ENCODE data around the gene MGP.

MGP gene

DNA sequence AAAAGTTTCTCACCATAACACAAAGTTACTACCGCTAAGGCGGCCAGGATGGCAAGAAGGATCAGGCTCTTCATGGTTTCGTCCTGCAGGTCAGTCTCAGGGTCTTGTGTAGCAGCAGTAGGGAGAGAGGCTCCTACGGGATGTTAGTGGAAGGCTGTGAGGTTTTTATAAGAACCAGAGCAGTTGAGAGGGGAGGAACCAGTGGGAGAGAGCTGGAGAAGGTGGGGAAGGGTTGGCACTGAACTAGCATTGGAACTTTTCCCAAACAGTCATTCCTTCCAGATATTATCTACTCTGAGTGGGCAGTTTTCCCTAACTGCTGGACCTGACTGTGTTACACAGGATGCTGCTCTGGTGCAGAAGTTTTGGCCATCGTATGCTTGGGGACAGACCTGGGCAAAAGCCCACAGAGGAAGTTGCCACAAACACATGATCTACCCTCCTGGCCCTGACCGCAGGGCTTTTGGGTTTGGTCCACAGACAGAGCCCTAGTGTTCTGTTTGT, at the start of gene MGP:
Gene MGP (minus strand): TSS at position 137 of the 504 bp plus-strand sequence. CDS start 63 bp downstream, at position 74.
- DNase-seq, result no peak

DNA sequence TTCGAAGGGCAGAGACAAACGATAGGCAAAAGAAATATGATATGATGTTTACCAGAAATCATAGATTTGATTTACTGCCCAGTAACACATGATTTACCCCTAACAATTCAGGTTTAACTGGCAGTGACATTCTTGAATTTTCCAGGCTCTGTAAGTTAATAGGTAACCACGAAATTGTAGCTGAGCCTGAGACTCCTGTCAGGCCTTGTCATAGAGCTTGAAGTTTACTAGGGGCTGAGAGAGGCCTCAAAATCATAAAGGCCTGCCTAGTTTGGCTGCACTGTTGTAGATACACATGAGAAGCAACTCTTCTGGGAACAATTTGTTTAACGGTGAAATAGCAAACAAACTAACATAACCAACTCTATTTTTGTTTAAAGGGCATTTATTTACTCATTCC, 49.4 kb upstream of the MGP start:
- DNase-seq, result no peak

DNA sequence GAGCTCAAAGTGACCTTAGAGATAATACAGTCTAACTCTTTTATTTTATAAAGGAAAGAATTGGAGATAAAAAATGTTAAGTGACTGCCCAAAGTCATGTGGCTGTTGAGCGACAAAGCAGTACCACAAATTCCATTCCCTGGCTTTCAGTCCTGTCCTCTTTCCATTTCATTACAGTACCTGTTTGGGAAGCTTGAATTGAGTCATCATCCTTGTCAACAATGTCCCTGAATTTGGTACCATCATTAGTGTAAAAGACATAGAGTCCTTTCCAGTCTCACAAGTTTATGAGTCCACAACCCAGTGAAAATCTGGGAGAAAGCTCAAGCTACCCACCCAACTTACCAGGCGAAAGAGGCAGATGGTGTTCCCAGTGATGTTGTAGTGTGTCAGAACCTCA, 48.9 kb upstream of the MGP start:
- no peak for DNase-seq

DNA sequence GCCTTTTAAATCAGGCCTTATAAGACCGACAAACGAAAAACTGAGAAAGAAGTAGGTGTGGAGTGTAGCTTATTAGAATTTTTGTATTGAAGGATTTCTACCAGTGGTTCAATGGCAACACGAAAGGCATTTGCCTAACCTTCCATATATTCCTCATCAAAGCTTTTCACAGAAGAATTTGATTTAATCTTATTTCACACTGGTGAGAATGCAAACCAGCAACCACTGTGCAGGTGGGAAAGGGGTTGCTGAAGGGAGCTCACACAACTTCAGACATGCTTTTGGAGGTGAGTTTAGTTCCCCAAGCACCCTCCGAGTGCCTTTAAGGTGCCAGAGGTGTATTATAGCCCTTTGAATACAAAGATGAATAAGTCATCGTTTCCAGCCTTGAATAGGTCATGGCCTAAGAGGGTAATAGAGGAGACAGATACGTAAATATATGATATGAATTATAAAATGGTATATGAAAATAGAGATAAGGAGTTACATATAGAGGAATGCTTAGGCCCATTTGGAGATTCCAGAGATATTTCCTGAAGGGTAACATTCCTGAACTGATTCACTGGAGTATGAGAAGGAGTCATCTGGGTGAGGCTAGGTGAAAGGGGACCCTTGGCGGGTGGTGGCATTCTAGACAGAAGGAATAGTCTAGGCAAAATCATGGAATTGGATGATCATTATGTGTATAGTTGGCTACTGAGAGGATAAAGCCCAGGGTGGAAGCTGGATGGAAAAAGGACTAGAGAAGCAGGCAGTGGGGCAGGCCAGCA, 46.3 kb upstream of the MGP start:
- no peak for DNase-seq

DNA sequence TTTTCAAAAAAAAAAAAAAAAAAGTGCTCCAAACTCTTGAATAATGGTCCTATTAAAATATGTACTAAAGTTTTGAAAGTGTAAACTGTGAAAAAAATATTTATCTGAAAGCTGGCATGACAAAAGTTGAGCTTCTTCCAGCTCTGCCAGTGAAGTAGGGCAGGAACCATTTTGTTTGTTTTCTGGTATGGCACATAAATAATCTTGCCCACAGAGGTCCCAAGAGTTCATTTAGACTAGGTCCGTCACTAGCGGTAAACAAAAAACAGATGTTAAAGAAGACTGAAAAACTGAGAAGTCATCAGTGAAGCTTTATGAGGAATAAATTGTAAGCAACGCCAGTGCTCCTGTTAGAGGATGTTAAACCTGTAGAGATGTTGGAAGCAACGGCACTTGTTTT, 45.7 kb upstream of the MGP start:
- no peak for DNase-seq

DNA sequence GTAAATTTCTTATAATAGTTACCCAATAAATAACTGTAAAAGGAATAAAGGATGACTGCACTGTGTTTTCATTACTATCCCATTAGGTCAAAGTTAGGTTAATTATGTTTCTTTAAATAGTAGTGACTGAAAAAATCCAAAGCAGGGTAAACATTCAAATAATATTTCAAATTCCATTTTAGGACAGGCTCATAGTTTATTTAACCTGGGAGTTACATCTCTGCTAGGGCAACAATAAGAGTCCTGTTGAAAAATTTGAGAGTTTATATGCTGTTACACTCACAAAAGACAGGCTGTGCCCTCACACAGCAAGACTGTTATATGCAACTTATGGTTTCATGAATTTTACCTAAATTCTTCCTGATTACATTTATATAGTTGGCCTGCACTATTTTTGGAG, 44.6 kb upstream of the MGP start:
- no peak for DNase-seq

DNA sequence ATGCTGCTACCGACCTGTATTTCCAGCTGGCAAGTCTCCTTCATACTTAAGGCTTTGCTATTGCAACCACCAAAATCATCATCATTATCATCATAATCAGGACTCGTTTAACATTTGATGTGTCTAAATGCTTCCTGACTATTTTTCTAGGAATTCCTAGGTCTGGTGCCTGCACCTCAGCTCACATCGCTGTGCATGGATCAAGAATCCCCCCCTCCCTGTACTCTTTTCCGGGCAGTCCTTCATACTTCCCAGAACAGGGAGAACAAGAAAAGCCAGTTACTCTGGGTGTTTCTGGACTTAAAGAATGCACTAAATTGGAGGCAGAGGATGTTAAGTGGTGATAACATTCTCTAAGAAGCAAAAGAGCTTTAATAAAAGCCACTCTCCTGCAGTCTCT, 43.3 kb upstream of the MGP start:
- no peak for DNase-seq

DNA sequence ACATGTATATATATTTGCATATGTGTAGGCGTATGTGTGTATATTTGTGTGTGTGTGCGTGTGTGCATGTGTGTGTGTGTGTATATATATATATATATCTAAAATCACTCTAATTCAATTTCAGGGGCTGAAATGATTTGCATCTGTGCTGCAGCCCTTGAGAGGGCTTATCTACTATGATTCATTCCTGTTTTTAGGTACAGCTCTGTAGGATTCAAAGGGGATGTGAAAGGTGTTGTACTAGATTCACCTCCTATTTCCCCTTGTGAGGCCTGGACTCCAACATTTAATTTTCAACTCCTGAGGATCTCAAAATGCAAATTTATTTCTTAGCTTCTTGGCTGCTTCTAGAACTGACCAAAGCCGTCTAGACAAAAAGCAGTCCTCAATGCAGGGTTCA, 41.6 kb upstream of the MGP start:
- no peak for DNase-seq

DNA sequence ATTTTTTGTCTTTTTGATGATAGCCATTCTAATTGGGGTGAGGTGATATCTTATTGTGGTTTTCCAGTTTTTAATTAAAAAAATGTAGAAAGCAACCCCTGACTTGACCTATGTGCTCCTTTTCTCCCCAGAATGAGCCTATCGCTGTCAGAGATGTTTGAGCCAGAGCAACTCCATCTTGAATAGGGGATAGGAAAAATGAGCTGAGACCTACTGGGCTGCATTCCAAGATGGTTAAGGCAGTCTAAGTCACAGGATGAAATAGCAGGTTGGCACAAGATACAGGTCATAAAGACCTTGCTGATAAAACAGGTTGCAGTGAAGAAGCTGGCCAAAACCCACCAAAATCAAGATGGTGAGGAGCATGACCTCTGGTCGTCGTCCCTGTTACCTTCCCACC, 38.9 kb upstream of the MGP start:
- no peak for DNase-seq

DNA sequence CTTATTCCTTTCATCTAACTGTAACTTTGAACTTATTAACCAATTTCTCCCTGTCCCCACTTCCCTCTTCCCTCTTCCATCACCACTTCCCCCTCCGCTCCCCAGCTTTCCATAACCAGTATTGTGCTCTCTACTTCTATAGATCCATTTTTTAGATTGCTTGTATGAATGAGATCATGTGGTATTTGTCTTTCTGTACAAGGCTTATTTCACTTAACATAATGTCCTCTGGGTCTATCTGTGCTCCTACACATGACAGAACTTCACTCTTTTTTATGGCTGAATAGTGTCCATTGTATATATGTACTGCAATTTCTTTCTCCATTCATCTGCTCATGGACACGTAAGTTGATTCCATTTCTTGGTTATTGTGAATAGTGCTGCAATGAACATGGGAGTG, 38.3 kb upstream of the MGP start:
- DNase-seq, result no peak

DNA sequence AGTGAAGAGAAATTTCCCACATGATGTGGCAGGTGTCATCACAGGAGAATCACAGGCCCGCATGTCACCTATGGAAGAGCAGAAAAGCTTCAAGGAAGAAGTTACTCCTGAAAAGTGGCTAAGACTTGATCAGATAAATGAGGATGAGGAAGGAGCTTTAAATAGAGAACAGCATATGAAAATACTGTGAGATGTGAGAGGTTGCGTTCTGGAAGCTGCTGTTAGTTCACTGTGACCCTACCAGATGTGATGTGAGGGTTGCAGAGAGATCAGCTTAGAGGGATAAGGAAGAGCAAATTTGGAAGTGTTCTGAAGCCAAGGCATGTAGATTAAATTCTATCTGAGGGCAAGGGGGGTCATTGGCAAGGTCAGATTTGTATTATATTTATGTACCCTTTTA, 35.6 kb upstream of the MGP start:
- DNase-seq, result no peak

DNA sequence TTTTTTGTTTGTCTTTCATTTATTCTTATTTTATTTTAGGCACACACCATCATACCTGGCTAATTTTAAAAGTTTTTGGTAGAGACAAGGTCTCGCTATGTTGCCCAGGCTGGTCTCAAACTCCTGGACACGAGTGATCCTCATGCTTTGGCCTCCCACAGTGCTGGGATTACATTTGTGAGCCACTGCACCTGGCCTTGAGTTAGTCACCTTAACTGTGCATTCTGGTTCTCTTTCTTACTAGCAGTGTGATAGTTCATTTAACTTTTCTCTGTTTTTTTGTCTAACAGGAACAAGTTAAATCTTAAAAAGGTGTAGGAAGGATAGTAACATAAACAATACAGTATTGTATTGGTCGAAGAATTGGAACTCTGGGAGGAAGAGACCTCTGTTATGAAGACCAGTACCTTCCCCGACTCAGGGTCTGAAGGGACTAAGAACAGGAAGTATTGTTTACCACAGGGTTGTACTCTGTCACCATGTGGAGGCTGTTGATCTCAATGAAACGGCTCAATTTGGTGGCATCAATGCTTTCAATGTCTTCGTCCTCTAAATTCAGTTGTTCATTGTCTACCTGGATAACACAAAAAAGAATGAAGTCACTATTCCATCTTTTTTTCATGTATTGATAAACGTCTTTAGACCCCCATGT, 34.9 kb upstream of the MGP start:
- no peak for DNase-seq

DNA sequence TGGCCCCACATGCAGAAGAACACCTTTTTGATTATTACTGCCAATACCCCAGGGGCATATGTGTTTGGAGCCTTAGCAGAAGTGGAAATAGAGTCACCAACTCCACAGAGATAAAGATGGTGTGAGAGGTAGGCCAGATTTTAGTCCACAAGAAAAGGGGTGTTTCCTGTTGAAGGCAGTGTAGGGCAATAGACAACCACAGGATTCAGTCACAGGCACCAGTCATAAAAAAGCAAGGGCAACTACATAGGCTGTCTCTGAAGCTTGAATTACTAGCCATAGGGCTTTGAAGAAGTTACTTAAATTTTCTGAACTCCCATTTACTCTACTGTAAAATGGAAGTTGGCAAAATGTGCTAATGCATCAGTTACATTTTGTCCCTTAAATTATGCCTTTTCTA, 33.8 kb upstream of the MGP start:
- DNase-seq, result no peak

DNA sequence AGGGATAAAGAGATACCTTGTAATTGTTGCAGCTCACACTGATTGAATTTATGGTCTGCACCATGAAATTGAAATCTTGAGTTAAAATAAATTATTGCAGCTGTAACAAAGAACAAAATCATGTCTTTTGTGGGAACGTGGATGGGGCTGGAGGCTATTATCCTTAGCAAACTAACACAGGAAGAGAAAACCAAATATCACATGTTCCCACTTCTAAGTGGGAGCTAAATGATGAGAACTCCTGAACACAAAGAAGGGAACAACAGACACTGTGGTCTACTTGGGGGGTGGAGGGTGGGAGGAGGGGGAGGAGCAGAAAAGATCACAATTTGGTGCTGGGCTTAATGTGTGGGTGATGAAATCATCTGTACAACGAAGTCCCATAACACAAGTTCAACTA, 30.1 kb upstream of the MGP start:
- DNase-seq, result no peak

DNA sequence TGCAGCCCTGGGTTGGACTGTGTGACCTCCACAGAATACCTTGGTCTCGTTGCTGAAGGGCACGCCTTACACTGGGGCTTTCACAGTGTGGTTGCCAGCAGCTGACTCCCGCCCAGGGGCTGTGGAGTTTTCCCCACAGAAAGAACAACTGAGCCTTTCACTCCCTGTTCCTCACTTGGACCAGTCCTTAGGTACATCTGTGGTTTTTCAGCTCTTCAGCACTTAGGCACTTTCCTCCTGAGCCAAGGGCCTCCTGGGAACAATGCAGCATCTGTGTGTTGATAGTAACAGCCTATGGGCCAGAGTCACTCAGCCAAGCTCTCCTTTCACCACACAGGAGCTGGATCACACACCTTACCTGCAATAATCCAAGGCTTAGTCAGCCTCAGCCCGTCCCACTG, 27.7 kb upstream of the MGP start:
- no peak for DNase-seq

DNA sequence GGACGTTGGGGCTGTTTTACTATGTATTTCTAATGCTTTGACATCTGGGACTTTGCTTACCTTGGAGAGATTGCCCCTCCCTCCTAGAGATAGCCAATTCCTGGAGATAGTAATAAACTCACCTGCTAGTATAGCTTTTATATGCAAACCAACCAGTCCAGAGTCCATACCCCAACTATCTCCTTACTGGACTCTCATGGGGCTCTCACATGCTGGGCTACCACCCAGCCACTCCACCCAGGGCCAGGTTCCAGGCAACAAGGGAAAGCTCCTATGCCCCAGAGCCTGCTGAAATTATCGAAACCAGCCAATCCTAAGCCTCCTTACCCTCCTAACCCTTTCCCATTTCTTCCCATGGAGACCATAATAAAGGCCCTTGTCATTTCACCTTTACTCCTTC, 25.5 kb upstream of the MGP start:
- DNase-seq, result no peak

DNA sequence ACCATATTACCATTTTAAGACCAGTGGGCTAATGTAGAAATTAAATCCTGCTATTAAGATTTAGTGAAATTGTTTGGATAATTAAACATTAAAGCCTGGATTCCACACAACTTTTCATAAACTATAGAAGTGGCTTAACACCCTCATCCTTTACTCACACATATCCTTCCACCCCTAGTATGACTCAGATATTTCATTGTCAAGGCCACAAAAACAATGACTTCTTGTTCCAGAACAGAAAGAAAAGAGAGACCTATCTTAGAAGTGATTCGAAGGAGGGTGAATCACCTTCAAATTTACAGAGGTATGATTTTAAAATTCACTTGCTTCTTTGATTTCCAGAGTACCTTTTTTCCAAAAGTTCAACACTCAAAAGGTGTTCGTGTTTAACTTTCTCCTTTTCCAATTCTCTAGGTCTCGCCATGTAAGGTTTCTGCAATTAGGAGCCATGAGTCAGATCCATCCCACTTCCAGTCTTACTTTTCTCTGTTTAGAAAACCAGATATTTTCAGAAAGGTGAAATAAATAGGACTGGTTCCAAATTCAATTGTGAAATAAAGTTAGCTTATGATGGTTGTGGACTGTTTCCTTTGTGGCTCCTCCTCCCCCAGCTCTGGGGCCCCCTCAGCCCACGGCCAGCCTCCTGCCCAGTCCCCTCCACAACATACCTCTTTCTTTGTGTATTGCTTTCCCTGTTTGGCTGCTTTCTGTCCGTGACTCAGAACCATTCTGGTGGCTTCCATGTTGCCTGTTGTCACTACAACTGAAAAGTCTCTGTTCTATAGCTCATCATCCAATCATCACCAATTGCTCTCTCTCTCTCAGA, 24.6 kb upstream of the MGP start:
- no peak for DNase-seq

DNA sequence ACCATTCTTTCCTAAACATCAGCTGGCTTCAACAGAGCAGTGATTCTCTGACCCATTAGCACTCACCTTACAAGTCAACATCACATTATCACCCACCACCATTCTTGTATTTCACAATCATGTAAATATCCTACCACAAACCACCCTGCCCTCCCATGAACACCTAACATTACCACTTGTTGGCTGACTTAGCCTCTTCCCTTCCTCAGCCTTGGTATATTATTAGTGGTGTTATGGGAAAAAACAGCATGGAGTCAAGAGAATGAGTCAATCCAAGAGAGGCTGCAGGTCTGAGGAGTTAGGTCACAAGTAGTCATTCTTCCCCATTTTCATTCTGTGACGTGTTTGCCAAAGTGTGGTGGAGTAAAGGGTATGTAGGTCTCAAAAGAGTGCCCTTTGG, 22.3 kb upstream of the MGP start:
- DNase-seq, result no peak

DNA sequence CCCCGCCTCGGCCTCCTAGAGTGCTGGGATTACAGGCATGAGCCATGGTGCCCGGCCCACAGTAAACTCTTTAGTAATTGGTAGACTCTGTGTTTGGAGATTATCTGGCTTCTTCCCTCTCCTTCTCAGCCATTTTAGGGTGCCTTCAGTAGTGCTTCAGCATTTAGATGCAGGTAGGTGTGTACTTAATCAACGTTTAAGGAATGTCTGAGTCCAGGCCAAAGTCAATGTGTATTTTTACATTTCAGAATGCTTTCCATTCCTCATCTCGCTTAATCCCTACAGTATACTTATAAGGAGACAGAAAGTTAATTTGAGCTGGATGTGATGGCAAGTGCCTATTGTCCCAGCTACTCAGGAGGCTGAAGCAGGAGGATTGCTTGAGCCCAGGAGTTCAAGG, 20.5 kb upstream of the MGP start:
- no peak for DNase-seq

DNA sequence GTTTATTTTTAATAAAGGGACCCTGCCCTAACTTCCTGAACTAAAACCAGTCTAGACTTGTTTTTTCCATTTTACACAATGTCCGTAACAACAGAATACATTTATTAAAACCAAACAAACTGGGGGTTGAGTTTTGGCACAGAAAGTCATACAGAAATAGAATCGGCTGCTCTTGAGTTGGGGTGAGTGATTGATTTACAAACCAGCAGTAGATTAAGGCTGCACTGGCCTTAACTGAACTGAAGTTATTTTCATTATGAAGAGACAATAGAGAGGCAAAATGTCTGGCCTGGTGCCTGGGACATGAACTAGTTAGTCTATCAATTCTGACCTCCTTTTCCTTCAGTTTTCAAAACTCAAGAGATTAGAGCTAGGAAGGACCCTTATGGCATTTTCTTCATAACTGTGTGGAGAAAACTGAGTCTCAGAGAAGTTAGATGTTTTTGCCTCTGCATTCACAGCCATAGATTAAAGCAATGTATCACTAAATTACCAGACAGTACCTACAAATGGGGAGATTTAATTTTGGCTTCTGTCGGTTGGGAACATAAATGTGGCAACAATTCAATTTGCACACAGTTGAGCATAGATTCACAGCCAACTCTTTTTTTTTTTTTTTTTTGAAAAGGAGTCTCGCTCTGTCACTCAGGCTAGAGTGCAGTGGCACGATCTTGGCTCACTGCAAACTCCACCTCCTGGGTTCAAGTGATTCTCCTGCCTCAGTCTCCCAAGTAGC, 19.8 kb upstream of the MGP start:
- no peak for DNase-seq

DNA sequence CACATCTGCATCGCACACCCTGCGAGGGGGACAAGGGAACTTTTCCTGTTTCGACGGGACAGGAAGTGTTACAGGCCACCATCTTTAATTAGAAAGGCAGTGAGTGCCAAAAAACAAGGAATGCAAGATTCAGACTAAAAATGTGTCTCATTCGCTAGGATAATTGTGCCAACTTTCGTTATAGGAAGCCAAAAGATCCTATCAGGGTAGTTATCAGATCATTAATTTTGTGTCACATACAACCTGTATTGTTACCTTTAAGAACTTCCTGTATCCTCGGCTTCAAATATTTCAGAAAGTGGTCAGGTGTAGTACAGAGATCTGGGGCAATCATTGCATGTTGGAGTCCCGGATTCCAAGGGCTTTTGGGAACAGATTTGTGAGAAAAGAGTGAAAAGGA, 19.2 kb upstream of the MGP start:
- DNase-seq, result no peak

DNA sequence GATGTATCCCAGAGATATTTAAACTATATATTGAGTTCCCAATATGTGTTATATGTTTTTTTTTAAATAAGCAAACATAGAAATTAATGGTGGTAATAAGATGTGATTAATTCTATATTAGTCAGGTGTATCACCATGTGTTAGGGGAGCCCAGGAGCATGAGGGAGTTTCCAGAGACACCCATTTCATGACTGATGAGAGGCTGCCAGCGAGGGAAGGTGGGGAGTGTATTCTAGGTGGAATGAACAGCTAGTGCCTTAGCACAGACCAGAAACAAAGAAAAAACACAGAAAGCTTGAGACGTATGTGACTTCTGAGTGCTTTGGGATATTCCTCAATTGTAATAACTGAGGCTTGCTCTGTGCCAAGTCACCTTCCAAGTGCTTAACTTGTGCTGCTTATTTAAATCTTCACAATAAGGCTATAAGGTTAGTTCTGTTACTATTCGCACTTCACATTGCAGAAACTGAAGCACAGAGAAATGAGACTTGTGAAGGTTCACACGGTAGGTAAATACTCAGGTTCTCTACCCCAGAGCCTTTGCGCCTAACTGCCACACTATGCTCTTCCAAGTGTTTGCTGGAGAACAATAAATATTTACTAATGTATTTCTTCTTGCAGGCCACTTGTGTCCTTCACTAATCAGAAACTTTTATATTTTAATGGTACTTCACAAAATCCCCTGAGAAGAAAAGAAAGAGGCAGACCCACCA, 17.9 kb upstream of the MGP start:
- no peak for DNase-seq
